Pancreas (tissue), 10 donors: ENCODE measurements around the gene ZNF214. TPM values are rescaled to one million over a fixed set of nuclear protein-coding genes. Genes with fewer than 3 reads are reported as not detected.

Experiments
- ATAC-seq, 4 donors: fragments of 200-7000 bp; cut with Tn5 transposase; one replicate each; pipeline versions ENCODE4 v1.8.0 to v1.9.1; 2020; ENCODE audit warnings: mild to moderate bottlenecking in 4 of 4, moderate library complexity in 4 of 4
- DNase-seq, 6 donors: peaks; one replicate each; pipeline ENCODE4 v3.0.0-alpha.2; 2020
- FAIRE-seq: peaks from 2 replicates; lab custom pipeline; 2012; peaks lifted over from hg19 to GRCh38; lab: Jason Lieb, UNC
- H3K27ac ChIP-seq, 4 donors: fragments of 200-600 bp; sonication (generic); 1 replicate in 3 of 4; 2 replicates in 1 of 4; pipeline versions ENCODE4 v1.5.0 to v1.8.0; 2020
- H3K27me3 ChIP-seq, 4 donors: fragments of 200-600 bp; one replicate each; pipeline ENCODE4 v1.8.0; 2021
- H3K36me3 ChIP-seq, 3 donors: fragments of 200-600 bp; sonication (generic) in 1 of 3; one replicate each; pipeline versions ENCODE4 v1.5.0 to v1.8.0; 2020 to 2021
- H3K4me1 ChIP-seq, 3 donors: fragments of 200-600 bp; one replicate each; pipeline ENCODE4 v1.8.0; 2021
- H3K4me3 ChIP-seq, 4 donors: fragments of 200-600 bp; sonication (generic) in 2 of 4; one replicate each; pipeline versions ENCODE4 v1.5.0 to v1.8.0; 2020 to 2021
- H3K9me3 ChIP-seq, 4 donors: fragments of 200-600 bp; one replicate each; pipeline ENCODE4 v1.8.0; 2021
- CTCF ChIP-seq, 4 donors: fragments of 200-600 bp; sonication (generic) in 3 of 4; IDR thresholded peaks; one replicate each; pipeline versions ENCODE4 v1.5.0 to v1.8.0; 2021; ENCODE audit warnings: antibody characterized with exemption in 4 of 4
- WGBS, 2 donors: extraction: QIAGEN DNeasy Blood & Tissue Kit; methylation state at CpG; one replicate each; pipeline ENCODE4 v1.1.7; 2013; 5-methylcytosine and 5-hydroxymethylcytosine counted together
- intact Hi-C, 3 donors: fragments of 100-400 bp; cut with DNase I; formaldehyde crosslinking; loops; one replicate each; pipeline versions ENCODE4 v1.11.1 to v1.14.2; 2022
- polyA plus RNA-seq, 2 donors: library from polyadenylated mRNA; stranded (reverse); fragments of 200-250 nt; gene quantifications; one replicate each; pipeline ENCODE4 v1.2.3, GENCODE V29; 2013
- total RNA-seq, 6 donors: library from RNA; stranded (reverse); fragmentation: NEBNext Ultra II Directional in 4 of 6; extraction: Animal tissue kit (Norgen Biotek cat#: 25700) in 4 of 6; gene quantifications; one replicate each; pipeline versions ENCODE4 v1.2.1 to v1.2.4, GENCODE V29; 2021 to 2023
- donor health status: healthy with polysubstance abuse.
- donor health status: DM: no; HTN: no; CAD: no; lungs with moderate emphysema.
- donor health status: DM: no; HTN: no; CAD: no.
- donor health status: control.
- donor health status: control.
- donor health status: Bipolar disorder and iron deficiency.
- donor health status: DM: yes; HTN: yes; CAD: no.
- donor health status: DM: no; HTN: no; CAD: no.
- donor health status: DM: no; HTN: no; CAD: no.
- donor health status: DM: yes; HTN: yes; CAD: no.

ZNF214 gene
- total RNA-seq (1 to 10 TPM in 5 of 6 donors, under 1 TPM in 1; 0.88 to 4.3 (median 1.8) TPM), polyA plus RNA-seq (1 to 10 TPM in 1 of 2 donors, under 1 TPM in 1; 0.34 to 1.1 TPM)

GRCh38 chr11:7020183-7020917, at the start of gene ZNF214, which contains the start of gene NLRP14:
TSS of gene ZNF214 (minus strand) at chr11:7020346. CDS start at chr11:7002835, 17,511 bp downstream.
TSS of gene NLRP14 (plus strand) at chr11:7020479. CDS start at chr11:7038587, 18,108 bp downstream.
- Histone ChIP-seq H3K27ac (peak within 1 kb of the TSS; percentile 33 to 71 (median 64)), H3K9me3 (no peaks in the 10 kb centered on the region), H3K4me3 (peak within 1 kb of the TSS; percentile 52 to 70 (median 61)), H3K4me1 (no peaks in the 10 kb centered on the region), H3K27me3 (no peaks in the 10 kb centered on the region), H3K36me3 (no peaks in the 10 kb centered on the region)
- no peak for FAIRE-seq
- TF ChIP-seq CTCF (IDR thresholded peaks at IDR 0.05), result no peak
- ATAC-seq, result peak; percentile 98 to 100 (median 100)
- intact Hi-C loops, result no loop called here
- DNase-seq, result peak; percentile 92 to 97 (median 95)
- WGBS, 2 donors, result 1 to 2% methylated on average over 45 to 47 of the region's 47 CpGs

GRCh38 chr11:7062534-7062933, 42.4 kb upstream of the ZNF214 start:
- no peaks in the 10 kb centered on the region for H3K9me3 ChIP-seq
- ATAC-seq (no peak), FAIRE-seq (no peak), DNase-seq (no peak)
- no peaks in the 10 kb centered on the region for H3K27me3 ChIP-seq
- no peak overlapping the region for H3K27ac ChIP-seq
- no peak for TF ChIP-seq CTCF (IDR thresholded peaks at IDR 0.05)
- H3K4me1 ChIP-seq, result no peaks in the 10 kb centered on the region
- intact Hi-C loops, result no loop called here
- H3K4me3 ChIP-seq, result no peak overlapping the region
- 85 to 89% methylated on average over 2 of the region's 2 CpGs for WGBS, 2 donors
- H3K36me3 ChIP-seq, result no peaks in the 10 kb centered on the region

- no peaks in the 10 kb centered on the region for H3K4me1 ChIP-seq
- no peaks in the 10 kb centered on the region for H3K36me3 ChIP-seq
- no peaks in the 10 kb centered on the region for H3K27me3 ChIP-seq
- 69 to 93% methylated on average over 1 of the region's 1 CpG for WGBS, 2 donors
- DNase-seq, result no peak
- intact Hi-C loops, result no loop called here
- no peak for ATAC-seq
- H3K4me3 ChIP-seq, result no peak overlapping the region
- H3K27ac ChIP-seq, result no peak overlapping the region
- FAIRE-seq, result no peak
- no peaks in the 10 kb centered on the region for H3K9me3 ChIP-seq
- TF ChIP-seq CTCF (IDR thresholded peaks at IDR 0.05), result no peak
Observed at GRCh38 chr11:7060868-7061267, 40.7 kb upstream of the ZNF214 start.

GRCh38 chr11:7057641-7058040, 37.5 kb upstream of the ZNF214 start:
- Histone ChIP-seq H3K36me3 (no peaks in the 10 kb centered on the region), H3K9me3 (no peaks in the 10 kb centered on the region), H3K4me1 (no peaks in the 10 kb centered on the region), H3K4me3 (no peak overlapping the region), H3K27me3 (no peaks in the 10 kb centered on the region), H3K27ac (no peak overlapping the region)
- WGBS, 2 donors, result 33 to 34% methylated on average over 2 of the region's 2 CpGs
- TF ChIP-seq CTCF (IDR thresholded peaks at IDR 0.05), result no peak
- intact Hi-C loops, result no loop called here
- ATAC-seq, result no peak
- no peak for DNase-seq
- FAIRE-seq, result no peak
